Measurements from ENCODE around the gene RPA1. TPM values are rescaled to one million over a fixed set of nuclear protein-coding genes. Genes with fewer than 3 reads are reported as not detected.

The RPA1 gene
- total and polyA plus RNA-seq, 2 of the 8 experiments (the other 6 are each of a cell fraction or from before 2014, with no cell fraction given), result 79.1 to 194 TPM

DNA sequence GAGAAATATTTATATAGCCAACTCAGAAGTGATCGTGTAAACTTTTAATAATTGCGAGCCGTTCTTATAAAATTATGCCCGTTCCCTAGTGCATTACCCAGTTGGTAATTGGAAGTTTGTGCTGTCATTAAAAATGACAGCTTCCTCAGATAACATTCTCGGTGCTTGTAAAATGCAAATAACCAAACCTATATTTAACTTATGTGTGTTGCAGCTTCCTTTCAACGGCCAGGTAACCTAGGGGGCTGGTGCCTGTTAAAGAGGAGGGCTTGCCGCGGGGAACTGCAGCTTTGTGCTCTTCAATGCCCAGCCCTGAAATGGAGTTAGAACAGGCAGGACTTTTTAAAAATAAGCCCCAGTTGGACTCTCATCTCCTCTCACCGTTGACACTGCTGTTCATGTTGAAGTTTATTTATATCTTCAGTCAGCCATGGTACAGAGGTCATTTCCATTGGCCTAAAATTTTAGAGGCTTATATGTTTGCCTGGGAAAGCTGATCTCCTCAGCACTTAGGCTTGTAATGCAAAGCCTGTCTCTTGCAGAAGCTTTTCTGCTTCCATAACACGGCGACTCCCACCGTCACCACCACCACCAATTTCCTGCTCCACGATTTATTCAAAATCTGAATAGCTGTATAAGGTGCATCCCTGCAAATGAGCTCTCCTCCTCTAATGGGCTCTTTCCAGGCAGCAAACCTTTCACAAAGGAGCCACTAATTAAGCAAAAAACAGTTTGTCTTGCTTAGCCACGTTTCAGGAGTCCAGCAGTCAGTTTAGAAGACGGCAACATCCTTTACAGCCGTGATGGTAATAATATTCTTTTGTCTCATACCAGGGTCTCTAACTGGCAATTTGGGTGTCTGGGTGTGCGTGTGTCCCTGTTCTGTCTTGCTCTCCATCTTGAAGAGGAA is 74.7 kb downstream of the RPA1 start:
- FAIRE-seq, result no peak
- H3K4me2 ChIP-seq (ENCODE audit: insufficient read depth in 1 of 2, low read depth in 2 of 2, low read length in 2 of 2), result no peak overlapping the region
- CTCF ChIA-PET (ENCODE audit: partially characterized antibody), result interaction anchor here (0.8 to 3.1 kb wide), 7 partner anchors 13 to 149 kb away, joined by 3 to 15 read pairs (median 5); partner anchors contain the start of genes DPH1, OVCA2 and RTN4RL1

More for the DNA sequence above, 74.7 kb downstream of the RPA1 start:
- no peak overlapping the region for H4K8ac ChIP-seq (ENCODE audit: extremely low read depth, insufficient read depth, low read length)
- H3K18ac ChIP-seq (ENCODE audit: extremely low read depth, low read length), result no peak overlapping the region
- no peaks in the 10 kb centered on the region for H3K36me3 ChIP-seq (ENCODE audit: control insufficient read depth in 2 of 4, insufficient read depth in 4 of 4, low read length in 3 of 4)
- no peak overlapping the region for H3K4ac ChIP-seq (replicated peaks; ENCODE audit: insufficient read length, low read depth, low read length)
- no peak overlapping the region for H4K5ac ChIP-seq (ENCODE audit: insufficient read length, low read depth, low read length)
- peaks cover 31 to 53% (median 47%) of the 10 kb centered on the region in 4 experiments for H3K27me3 ChIP-seq (replicated peaks in 1 of 4; ENCODE audit: control insufficient read depth in 3 of 4, extremely low read depth in 1 of 4, insufficient read depth in 3 of 4, low read length in 3 of 4)
- H4K91ac ChIP-seq (replicated peaks; ENCODE audit: insufficient read length, low read length), result no peak overlapping the region
- peaks cover 0 to 4% (median 3%) of the 10 kb centered on the region in 4 experiments; a peak in 3 of 7 replicates for H3K4me1 ChIP-seq (replicated peaks in 1 of 4; ENCODE audit: control insufficient read depth in 3 of 4, insufficient read depth in 4 of 4, low read length in 3 of 4)
- H2AK5ac ChIP-seq (ENCODE audit: low read depth, low read length), result no peak overlapping the region
- POLR2A ChIA-PET (ENCODE audit: partially characterized antibody), result interaction anchor here (0.7 kb wide), 1 partner anchor 98 kb away, joined by 3 read pairs; no protein-coding TSS in a partner anchor
- no peak overlapping the region for H2BK120ac ChIP-seq (replicated peaks; ENCODE audit: low read depth, low read length)
- H3K4me3 ChIP-seq (ENCODE audit: extremely low read depth in 1 of 4, insufficient read depth in 2 of 4, low read depth in 3 of 4, low read length in 4 of 4), result no peak overlapping the region
- H3K23ac ChIP-seq (ENCODE audit: insufficient read length), result no peak overlapping the region
- peaks cover 2% of the 10 kb centered on the region; the same call in 1 of the 2 replicates for H3K23me2 ChIP-seq (ENCODE audit: low read depth, low read length)
- H3K79me1 ChIP-seq (ENCODE audit: low read depth, low read length), result no peaks in the 10 kb centered on the region
- H3K14ac ChIP-seq (ENCODE audit: insufficient read length), result no peak overlapping the region
- no peaks in the 10 kb centered on the region for H3K79me2 ChIP-seq (ENCODE audit: control insufficient read depth in 1 of 2, insufficient read depth in 2 of 2, low read length in 2 of 2)
- no peak overlapping the region for H3K27ac ChIP-seq (ENCODE audit: low read depth, low read length)
- no peak overlapping the region for H3K56ac ChIP-seq (replicated peaks; ENCODE audit: insufficient read length, low read depth, low read length)
- H3K9me3 ChIP-seq (ENCODE audit: insufficient read depth in 2 of 2, low read depth in 1 of 2, low read length in 1 of 2), result no peaks in the 10 kb centered on the region
- H2BK12ac ChIP-seq (ENCODE audit: low read depth, low read length), result no peak overlapping the region
- H2AFZ ChIP-seq (ENCODE audit: low read length), result no peak overlapping the region
- no peak overlapping the region for H2BK20ac ChIP-seq (ENCODE audit: low read length)
- 86% methylated on average over 17 of the region's 17 CpGs; no CpG with 5 or more reads in 1 of the 2 experiments for WGBS, 2 experiments (ENCODE audit: extremely low coverage in 1 of 2, insufficient coverage in 1 of 2, insufficient read length in 1 of 2, insufficient replicate concordance in 2 of 2, low coverage in 1 of 2, low lambda C conversion rate in 2 of 2, missing lambda C conversion rate in 1 of 2)
- TF ChIP-seq CBX5 (IDR thresholded peaks at IDR 0.05; ENCODE audit: low read depth, low read length) (no peak), KDM4A (IDR thresholded peaks at IDR 0.05; ENCODE audit: low read depth, low read length, severe bottlenecking) (no peak), TAF1 (IDR thresholded peaks at IDR 0.05; ENCODE audit: low read depth, low read length) (no peak), POLR2AphosphoS5 (IDR thresholded peaks at IDR 0.05; ENCODE audit: low read depth, low read length) (no peak)
- no peak for DNase-seq (ENCODE audit: low read depth in 1 of 2, low spot score in 2 of 2)
- H4K20me1 ChIP-seq (replicated peaks in 1 of 2; ENCODE audit: control insufficient read depth in 1 of 2, insufficient read depth in 2 of 2, low read length in 2 of 2), result peaks cover 2 to 7% of the 10 kb centered on the region in 2 experiments
- H2BK15ac ChIP-seq (ENCODE audit: low read length), result no peak overlapping the region
- no peak overlapping the region for H2BK5ac ChIP-seq (ENCODE audit: low read depth, low read length)
- H3K9ac ChIP-seq (replicated peaks in 1 of 4; ENCODE audit: extremely low read depth in 1 of 4, low read depth in 3 of 4, low read length in 3 of 4), result no peak overlapping the region

Data from H1 (cell line).